OCI-LY7 (cell line): ENCODE results near the gene DLGAP4.

Source experiments
- CTCF ChIP-seq: fragments of 200-600 bp; sonication (generic); conservative IDR thresholded peaks from 2 replicates; pipeline ENCODE4 v1.5.1; 2014; ENCODE audit warnings: mild to moderate bottlenecking, antibody characterized with exemption, low read length, moderate library complexity, mixed read lengths
- EZH2phosphoT487 ChIP-seq: fragments of 200-600 bp; sonication (generic); IDR thresholded peaks from 2 replicates; pipeline ENCODE4 v1.6.1; 2018; ENCODE audit warnings: low read depth, borderline replicate concordance, mild to moderate bottlenecking, mixed run types, antibody characterized with exemption, low read length, moderate library complexity, mixed read lengths

GRCh38 chr20:36271639-36272546, 34.2 kb upstream of the DLGAP4 start:
- TF ChIP-seq EZH2phosphoT487 (no peak), CTCF (no peak)
